Esophagus squamous epithelium (tissue), 4 donors: Measurements from ENCODE around the gene CROCC2.

ENCODE experiments used
- CTCF ChIP-seq, 6 experiments: fragments of 450-650 bp in 4 of 6; fragments of 200-600 bp in 2 of 6; sonication (generic) in 2 of 6; IDR thresholded peaks; one replicate each; pipeline ENCODE4 v1.5.1; 2016 to 2019; ENCODE audit warnings: antibody characterized with exemption in 6 of 6, mild to moderate bottlenecking in 4 of 6, moderate library complexity in 4 of 6
- POLR2A ChIP-seq, 4 donors: fragments of 450-650 bp; IDR thresholded peaks; one replicate each; pipeline ENCODE4 v1.6.1; 2017; ENCODE audit warnings: antibody characterized with exemption in 4 of 4, mild to moderate bottlenecking in 4 of 4, moderate library complexity in 3 of 4

GRCh38 chr2:240997141-240997855, 91.2 kb downstream of the CROCC2 start:
- TF ChIP-seq CTCF (IDR thresholded peaks at IDR 0.05): no peak
- no peak for TF ChIP-seq POLR2A (IDR thresholded peaks at IDR 0.05)
